Mucosa of rectum (tissue), 2 donors: Measurements from ENCODE around the gene RPS26.
"Not testable (repeated sequence)": the region's sequence is repeated elsewhere in the genome, so short reads cannot be mapped to it uniquely, and the experiment has no call there.

ENCODE experiments used
- H3K27ac ChIP-seq, 2 donors: one replicate each; pipeline ENCODE4 v1.7.0; 2013; ENCODE audit warnings: inconsistent platforms in 2 of 2, low read depth in 2 of 2, low read length in 2 of 2
- H3K27me3 ChIP-seq, 2 donors: one replicate each; pipeline ENCODE4 v1.7.0; 2013; ENCODE audit warnings: low read length in 2 of 2; ENCODE audit not compliant: control insufficient read depth in 2 of 2, insufficient read depth in 2 of 2
- H3K36me3 ChIP-seq, 2 donors: one replicate each; pipeline ENCODE4 v1.7.0; 2013; ENCODE audit warnings: low read length in 2 of 2; ENCODE audit not compliant: control insufficient read depth in 2 of 2, insufficient read depth in 2 of 2
- H3K4me1 ChIP-seq, 2 donors: one replicate each; pipeline ENCODE4 v1.7.0; 2013; ENCODE audit warnings: low read length in 2 of 2, mild to moderate bottlenecking in 1 of 2; ENCODE audit not compliant: control insufficient read depth in 2 of 2, insufficient read depth in 2 of 2
- H3K4me3 ChIP-seq, 2 donors: one replicate each; pipeline ENCODE4 v1.7.0; 2013; ENCODE audit warnings: low read length in 2 of 2
- H3K9ac ChIP-seq, 2 donors: one replicate each; pipeline ENCODE4 v1.7.0; 2013; ENCODE audit warnings: low read length in 2 of 2, low read depth in 1 of 2, mild to moderate bottlenecking in 1 of 2
- H3K9me3 ChIP-seq, 2 donors: one replicate each; pipeline ENCODE4 v1.7.0; 2013; ENCODE audit warnings: low read length in 2 of 2; ENCODE audit not compliant: control insufficient read depth in 2 of 2
- donor health status: healthy.
- donor health status: Normal muscosa, but diverticular disease.

The RPS26 gene

DNA sequence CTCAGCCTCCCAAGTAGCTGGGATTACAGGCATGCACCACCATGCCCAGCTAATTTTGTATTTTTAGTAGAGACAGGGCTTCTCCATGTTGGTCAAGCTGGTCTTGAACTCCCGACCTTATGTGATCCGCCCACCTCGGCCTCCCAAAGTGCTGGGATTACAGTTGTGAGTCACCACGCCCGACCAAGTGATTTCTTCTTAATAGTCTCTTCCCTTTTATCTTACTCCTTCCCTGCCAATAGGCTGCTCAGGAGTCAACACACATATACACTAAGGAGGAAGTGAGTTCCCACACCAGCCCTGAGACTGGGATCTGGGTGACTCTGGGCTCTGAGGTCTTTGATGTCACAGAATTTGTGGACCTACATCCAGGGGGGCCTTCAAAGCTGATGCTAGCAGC is 38.3 kb upstream of the RPS26 start:
- not testable (repeated sequence) for H3K4me3 ChIP-seq, H3K27ac ChIP-seq, H3K9ac ChIP-seq, H3K27me3 ChIP-seq, H3K9me3 ChIP-seq
- Histone ChIP-seq H3K36me3 (peaks cover 0 to 22% of the 10 kb centered on the region in 2 donors), H3K4me1 (peaks cover 8 to 13% of the 10 kb centered on the region in 2 donors)

GRCh38 chr12:56004211-56004610 is 37.5 kb upstream of the RPS26 start:
- no peak overlapping the region for H3K4me3 ChIP-seq

GRCh38 chr12:56007564-56008559 is 33.9 kb upstream of the RPS26 start:
- peak overlapping the region; percentile 54 to 56 for H3K9ac ChIP-seq
- H3K9me3 ChIP-seq = no peaks in the 10 kb centered on the region
- H3K4me1 ChIP-seq = peaks cover 0 to 14% of the 10 kb centered on the region in 2 donors
- H3K27me3 ChIP-seq = no peaks in the 10 kb centered on the region
- peaks cover 0 to 13% of the 10 kb centered on the region in 2 donors for H3K36me3 ChIP-seq
- H3K27ac ChIP-seq = peak overlapping the region; percentile 79 to 80
- peak overlapping the region; percentile 79 to 92 for H3K4me3 ChIP-seq

More at GRCh38 chr12:56004211-56004610, 37.5 kb upstream of the RPS26 start:
- Histone ChIP-seq H3K4me1 (peaks cover 8 to 13% of the 10 kb centered on the region in 2 donors), H3K27ac (no peak overlapping the region), H3K27me3 (no peaks in the 10 kb centered on the region), H3K9ac (no peak overlapping the region), H3K9me3 (no peaks in the 10 kb centered on the region), H3K36me3 (peaks cover 0 to 22% of the 10 kb centered on the region in 2 donors)

GRCh38 chr12:56010111-56010570 is 31.6 kb upstream of the RPS26 start:
- Histone ChIP-seq H3K4me3 (no peak overlapping the region), H3K4me1 (peaks cover 3 to 28% of the 10 kb centered on the region in 2 donors), H3K27ac (no peak overlapping the region), H3K36me3 (no peaks in the 10 kb centered on the region), H3K9me3 (no peaks in the 10 kb centered on the region), H3K9ac (no peak overlapping the region), H3K27me3 (no peaks in the 10 kb centered on the region)

- Histone ChIP-seq H3K9ac (no peak overlapping the region), H3K4me3 (no peak overlapping the region), H3K4me1 (peaks cover 3 to 28% of the 10 kb centered on the region in 2 donors), H3K9me3 (no peaks in the 10 kb centered on the region), H3K27ac (no peak overlapping the region), H3K36me3 (no peaks in the 10 kb centered on the region), H3K27me3 (no peaks in the 10 kb centered on the region)
These were observed 30.1 kb upstream of the RPS26 start for GRCh38 chr12:56011509-56012090.

GRCh38 chr12:56013482-56013881 is 28.2 kb upstream of the RPS26 start:
- Histone ChIP-seq H3K9ac (no peak overlapping the region), H3K27me3 (no peaks in the 10 kb centered on the region), H3K4me1 (peaks cover 3 to 19% of the 10 kb centered on the region in 2 donors), H3K4me3 (no peak overlapping the region), H3K36me3 (no peaks in the 10 kb centered on the region), H3K9me3 (no peaks in the 10 kb centered on the region), H3K27ac (no peak overlapping the region)

DNA sequence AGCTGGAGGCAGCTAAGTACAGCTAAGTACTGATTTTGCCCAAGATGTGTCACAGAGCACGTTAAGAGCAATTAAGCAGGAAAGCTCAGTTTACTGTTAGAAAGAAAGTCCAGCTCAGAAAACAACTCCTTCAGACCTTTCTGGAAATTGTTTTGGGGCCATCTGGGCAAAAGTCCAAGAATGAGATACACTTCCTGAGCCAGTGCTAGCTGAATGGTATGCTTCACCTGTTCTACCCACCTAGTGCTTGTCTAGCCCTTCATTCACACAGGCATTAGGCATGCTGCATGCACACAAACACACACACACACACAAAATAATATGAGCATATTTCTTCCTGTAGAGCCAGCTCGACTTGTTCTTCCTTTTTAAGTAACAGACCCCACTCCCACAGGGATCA is 27.5 kb upstream of the RPS26 start:
- Histone ChIP-seq H3K36me3 (no peaks in the 10 kb centered on the region), H3K4me1 (peaks cover 3 to 19% of the 10 kb centered on the region in 2 donors), H3K27me3 (no peaks in the 10 kb centered on the region), H3K9me3 (no peaks in the 10 kb centered on the region), H3K4me3 (no peak overlapping the region), H3K27ac (no peak overlapping the region), H3K9ac (no peak overlapping the region)

DNA sequence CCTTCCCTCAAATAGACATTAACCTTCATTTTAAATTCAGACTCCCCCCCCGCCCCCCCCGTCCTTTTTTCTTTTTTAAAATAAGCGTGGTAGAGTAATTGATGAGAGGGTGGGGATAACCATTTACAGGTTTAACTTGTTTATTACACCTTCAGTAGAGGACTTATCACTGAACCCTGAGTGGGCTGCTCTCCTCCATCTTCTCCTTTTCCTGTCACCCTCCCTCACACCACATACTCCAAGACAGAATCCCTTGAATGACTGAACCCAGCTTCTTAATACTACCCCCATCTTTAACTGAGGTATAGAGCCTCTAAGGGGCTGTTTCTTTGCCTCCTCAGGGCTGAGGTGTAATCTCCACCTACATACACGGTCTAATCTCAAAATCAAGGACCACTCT is 24.5 kb upstream of the RPS26 start:
- Histone ChIP-seq H3K27me3 (no peaks in the 10 kb centered on the region), H3K4me1 (peaks cover 3 to 13% of the 10 kb centered on the region in 2 donors), H3K9ac (no peak overlapping the region), H3K27ac (no peak overlapping the region), H3K4me3 (no peak overlapping the region), H3K9me3 (no peaks in the 10 kb centered on the region), H3K36me3 (no peaks in the 10 kb centered on the region)

GRCh38 chr12:56018356-56018755 is 23.4 kb upstream of the RPS26 start:
- H3K9ac ChIP-seq = no peak overlapping the region
- no peaks in the 10 kb centered on the region for H3K36me3 ChIP-seq
- H3K9me3 ChIP-seq = no peaks in the 10 kb centered on the region
- peaks cover 3 to 13% of the 10 kb centered on the region in 2 donors for H3K4me1 ChIP-seq
- no peak overlapping the region for H3K27ac ChIP-seq
- no peaks in the 10 kb centered on the region for H3K27me3 ChIP-seq
- H3K4me3 ChIP-seq = no peak overlapping the region
